Measurements from ENCODE around the gene PLA2G1B.

Gene PLA2G1B

GRCh38 chr12:120283318-120283717 is 44.3 kb downstream of the PLA2G1B start:
- no peak overlapping the region for H3K27ac ChIP-seq (replicated peaks)
- no peak overlapping the region for H3K4me3 ChIP-seq (replicated peaks; ENCODE audit: insufficient read depth, low read length)
- no peak for TF ChIP-seq SPI1 (IDR thresholded peaks at IDR 0.05; ENCODE audit: borderline replicate concordance, low read depth)
- no peak for DNase-seq (ENCODE audit: low read depth in 1 of 2, low spot score in 1 of 2)
- H3K27me3 ChIP-seq (ENCODE audit: insufficient read depth, poor library complexity, severe bottlenecking) = no peaks in the 10 kb centered on the region

- Histone ChIP-seq H3K27ac (replicated peaks) (no peak overlapping the region), H3K27me3 (ENCODE audit: insufficient read depth, poor library complexity, severe bottlenecking) (no peaks in the 10 kb centered on the region), H3K4me3 (replicated peaks; ENCODE audit: insufficient read depth, low read length) (no peak overlapping the region)
- TF ChIP-seq GABPA (IDR thresholded peaks at IDR 0.05; ENCODE audit: low read depth) = no peak
- TF ChIP-seq POLR2AphosphoS5 (IDR thresholded peaks at IDR 0.05; ENCODE audit: low read depth) = no peak
- TF ChIP-seq SPI1 (IDR thresholded peaks at IDR 0.05; ENCODE audit: borderline replicate concordance, low read depth) = no peak
- no peak for TF ChIP-seq CTCF (IDR thresholded peaks at IDR 0.05; ENCODE audit: insufficient read depth, low read length)
- TF ChIP-seq REST (IDR thresholded peaks at IDR 0.05; ENCODE audit: insufficient replicate concordance, low read depth) = no peak
- DNase-seq (ENCODE audit: low read depth in 1 of 2, low spot score in 1 of 2) = no peak
These were observed 49.2 kb downstream of the PLA2G1B start for GRCh38 chr12:120278137-120279069.

- TF ChIP-seq SPI1 (IDR thresholded peaks at IDR 0.05; ENCODE audit: borderline replicate concordance, low read depth) = no peak
- TF ChIP-seq GABPA (IDR thresholded peaks at IDR 0.05; ENCODE audit: low read depth) = no peak
- no peak for TF ChIP-seq REST (IDR thresholded peaks at IDR 0.05; ENCODE audit: insufficient replicate concordance, low read depth)
- no peak for TF ChIP-seq CTCF (IDR thresholded peaks at IDR 0.05; ENCODE audit: insufficient read depth, low read length)
- TF ChIP-seq POLR2AphosphoS5 (IDR thresholded peaks at IDR 0.05; ENCODE audit: low read depth) = no peak
- Histone ChIP-seq H3K27ac (replicated peaks) (no peak overlapping the region), H3K4me3 (replicated peaks; ENCODE audit: insufficient read depth, low read length) (no peak overlapping the region), H3K27me3 (ENCODE audit: insufficient read depth, poor library complexity, severe bottlenecking) (no peaks in the 10 kb centered on the region)
- DNase-seq (ENCODE audit: low read depth in 1 of 2, low spot score in 1 of 2) = no peak
These were observed 50.8 kb downstream of the PLA2G1B start for GRCh38 chr12:120276734-120277133.
